Mucosa of descending colon (tissue), 3 donors: ENCODE measurements around the gene CDK2AP2. TPM values are rescaled to one million over a fixed set of nuclear protein-coding genes. Genes with fewer than 3 reads are reported as not detected.
A peak's percentile ranks its signal among the peaks of the same experiment; 100 is the strongest.

Source experiments
- ATAC-seq: fragments of 200-7000 bp; cut with Tn5 transposase; one replicate; pipeline ENCODE4 v1.9.1; 2020; ENCODE audit warnings: mild to moderate bottlenecking, moderate library complexity
- DNase-seq, 3 donors: peaks; one replicate each; pipeline ENCODE4 v3.0.0-alpha.2; 2020
- H3K36me3 ChIP-seq: fragments of 200-600 bp; one replicate; pipeline ENCODE4 v1.8.0; 2021; ENCODE audit warnings: low read depth, mild to moderate bottlenecking
- H3K4me1 ChIP-seq: fragments of 200-600 bp; one replicate; pipeline ENCODE4 v1.8.0; 2021; ENCODE audit warnings: low read depth, mild to moderate bottlenecking
- H3K4me3 ChIP-seq: fragments of 200-600 bp; one replicate; pipeline ENCODE4 v1.8.0; 2021; ENCODE audit warnings: mild to moderate bottlenecking
- H3K9me3 ChIP-seq: fragments of 200-600 bp; one replicate; pipeline ENCODE4 v1.8.0; 2021; ENCODE audit warnings: mild to moderate bottlenecking
- intact Hi-C, 2 donors: fragments of 100-400 bp; cut with DNase I in 1 of 2; cut with micrococcal nuclease in 1 of 2; formaldehyde crosslinking; loops; one replicate each; pipeline versions ENCODE4 v1.11.0 to v1.11.1; 2022; cut with DNase I, micrococcal nuclease
- total RNA-seq, 3 donors: library from RNA; stranded (reverse); fragmentation: NEBNext Ultra II Directional in 2 of 3; extraction: Animal tissue kit (Norgen Biotek cat#: 25700) in 2 of 3; gene quantifications; one replicate each; pipeline versions ENCODE4 v1.2.1 to v1.2.4, GENCODE V29; 2021 to 2023
- TF ChIP-seq, protein P1 (sequence below): fragments of 200-600 bp; IDR thresholded peaks from one replicate; pipeline ENCODE4 v1.8.0; 2022; ENCODE audit warnings: antibody characterized with exemption, mild to moderate bottlenecking
- donor health status: DM: no; HTN: no; CAD: no; lungs with moderate emphysema.
- donor health status: DM: no; HTN: no; CAD: no.
- donor health status: DM: no; HTN: yes; CAD: no.

CDK2AP2 gene
- total RNA-seq, 3 donors from 2014 or later, result 63.5 to 81.3 (median 79.3) TPM

DNA sequence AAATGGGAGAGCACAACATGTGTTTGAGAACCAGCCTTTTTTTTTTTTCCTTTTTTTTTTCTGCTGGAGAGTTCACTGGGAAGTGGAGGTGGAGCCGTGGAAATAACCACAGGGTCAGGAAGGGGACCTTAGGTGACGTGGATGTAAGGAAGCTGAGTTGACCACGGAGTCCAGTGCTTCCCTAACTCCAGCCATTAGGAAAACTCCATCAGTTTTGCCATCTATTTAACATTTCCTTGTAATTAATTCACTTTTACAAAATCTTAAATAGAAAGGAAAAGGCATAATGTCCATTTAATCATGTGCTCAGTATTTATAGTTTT, 2.0 kb upstream of the CDK2AP2 start:
- Histone ChIP-seq H3K36me3 (no peaks in the 10 kb centered on the region), H3K4me3 (no peak overlapping the region), H3K4me1 (peaks cover 22% of the 10 kb centered on the region), H3K9me3 (no peaks in the 10 kb centered on the region)
- ATAC-seq, result no peak
- TF ChIP-seq, protein P1, sequence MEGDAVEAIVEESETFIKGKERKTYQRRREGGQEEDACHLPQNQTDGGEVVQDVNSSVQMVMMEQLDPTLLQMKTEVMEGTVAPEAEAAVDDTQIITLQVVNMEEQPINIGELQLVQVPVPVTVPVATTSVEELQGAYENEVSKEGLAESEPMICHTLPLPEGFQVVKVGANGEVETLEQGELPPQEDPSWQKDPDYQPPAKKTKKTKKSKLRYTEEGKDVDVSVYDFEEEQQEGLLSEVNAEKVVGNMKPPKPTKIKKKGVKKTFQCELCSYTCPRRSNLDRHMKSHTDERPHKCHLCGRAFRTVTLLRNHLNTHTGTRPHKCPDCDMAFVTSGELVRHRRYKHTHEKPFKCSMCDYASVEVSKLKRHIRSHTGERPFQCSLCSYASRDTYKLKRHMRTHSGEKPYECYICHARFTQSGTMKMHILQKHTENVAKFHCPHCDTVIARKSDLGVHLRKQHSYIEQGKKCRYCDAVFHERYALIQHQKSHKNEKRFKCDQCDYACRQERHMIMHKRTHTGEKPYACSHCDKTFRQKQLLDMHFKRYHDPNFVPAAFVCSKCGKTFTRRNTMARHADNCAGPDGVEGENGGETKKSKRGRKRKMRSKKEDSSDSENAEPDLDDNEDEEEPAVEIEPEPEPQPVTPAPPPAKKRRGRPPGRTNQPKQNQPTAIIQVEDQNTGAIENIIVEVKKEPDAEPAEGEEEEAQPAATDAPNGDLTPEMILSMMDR, result no peak
- no peak for DNase-seq
- intact Hi-C loops, result no loop called here

DNA sequence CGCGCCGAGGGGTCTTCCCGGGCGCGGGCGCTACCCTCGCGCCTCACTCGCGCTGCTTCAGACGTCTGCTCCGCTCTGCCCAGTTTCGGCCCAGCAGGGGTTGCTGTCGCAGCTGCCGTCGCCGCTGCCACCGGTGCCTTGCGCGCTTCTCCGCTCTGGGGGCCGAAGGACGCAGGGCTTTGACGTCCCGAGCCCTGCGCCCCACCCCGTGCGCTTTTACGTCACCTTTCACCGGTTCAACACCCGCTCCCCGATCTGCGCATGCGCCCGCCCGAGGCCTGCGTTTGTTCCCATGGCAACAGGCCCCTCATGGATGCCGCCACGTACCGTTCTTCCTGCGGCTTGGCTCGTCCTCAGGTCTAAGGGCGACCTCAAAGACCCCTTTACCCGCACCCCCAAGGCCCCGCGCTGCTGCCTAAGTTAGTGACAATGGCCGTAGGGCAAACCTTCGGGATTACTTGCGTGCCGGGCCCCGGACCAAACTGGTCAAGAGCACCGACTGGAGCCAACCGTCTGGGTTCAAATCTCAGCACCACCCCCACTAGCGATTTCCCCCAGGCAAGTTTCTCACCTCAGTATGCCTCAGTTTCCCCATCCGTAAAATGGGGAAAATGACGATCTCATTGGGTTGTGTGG, 642 bp upstream of the CDK2AP2 start:
- ATAC-seq (peak; percentile 45), DNase-seq (peak; percentile 98 to 100 (median 99))
- Histone ChIP-seq H3K36me3 (no peaks in the 10 kb centered on the region), H3K4me3 (peak overlapping the region; percentile 50), H3K9me3 (no peaks in the 10 kb centered on the region), H3K4me1 (peaks cover 28% of the 10 kb centered on the region)
- TF ChIP-seq, protein P1, result no peak
- intact Hi-C loops, result no loop called here

DNA sequence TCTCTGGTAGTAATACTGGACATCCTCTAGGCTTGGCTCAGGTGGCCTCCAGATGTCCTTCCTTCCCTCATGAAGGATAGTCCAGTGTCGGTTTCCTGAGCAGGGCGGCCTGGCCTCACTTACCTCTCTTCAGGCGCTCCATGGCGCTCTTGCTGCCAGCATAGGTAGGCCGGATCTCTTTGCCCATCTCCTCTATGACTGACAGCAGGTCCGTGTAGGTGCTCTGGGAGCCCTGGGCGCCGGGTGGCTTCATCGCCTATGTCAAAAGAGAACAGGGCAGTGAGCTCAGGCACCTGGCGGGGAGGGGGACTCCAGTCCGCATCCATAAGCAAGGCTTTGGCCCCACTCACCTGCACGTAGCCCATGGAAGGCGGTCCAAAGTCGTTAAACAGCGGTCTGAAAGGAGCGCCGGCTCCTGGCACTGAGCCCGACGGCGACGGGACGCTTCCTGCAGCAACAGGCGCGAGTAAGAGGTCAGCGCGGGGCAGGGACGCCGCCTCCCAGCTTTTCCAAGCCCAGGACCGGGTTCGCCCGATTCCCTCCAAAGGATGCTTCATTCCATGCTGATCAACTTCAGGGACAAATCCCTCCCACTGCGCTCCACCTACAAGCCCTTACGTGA, 609 bp downstream of the CDK2AP2 start:
- Histone ChIP-seq H3K9me3 (no peaks in the 10 kb centered on the region), H3K4me3 (peak overlapping the region; percentile 50), H3K4me1 (peaks cover 31% of the 10 kb centered on the region), H3K36me3 (no peaks in the 10 kb centered on the region)
- intact Hi-C loops, result no loop called here
- ATAC-seq (peak; percentile 42), DNase-seq (no peak)
- TF ChIP-seq, protein P1, result no peak

DNA sequence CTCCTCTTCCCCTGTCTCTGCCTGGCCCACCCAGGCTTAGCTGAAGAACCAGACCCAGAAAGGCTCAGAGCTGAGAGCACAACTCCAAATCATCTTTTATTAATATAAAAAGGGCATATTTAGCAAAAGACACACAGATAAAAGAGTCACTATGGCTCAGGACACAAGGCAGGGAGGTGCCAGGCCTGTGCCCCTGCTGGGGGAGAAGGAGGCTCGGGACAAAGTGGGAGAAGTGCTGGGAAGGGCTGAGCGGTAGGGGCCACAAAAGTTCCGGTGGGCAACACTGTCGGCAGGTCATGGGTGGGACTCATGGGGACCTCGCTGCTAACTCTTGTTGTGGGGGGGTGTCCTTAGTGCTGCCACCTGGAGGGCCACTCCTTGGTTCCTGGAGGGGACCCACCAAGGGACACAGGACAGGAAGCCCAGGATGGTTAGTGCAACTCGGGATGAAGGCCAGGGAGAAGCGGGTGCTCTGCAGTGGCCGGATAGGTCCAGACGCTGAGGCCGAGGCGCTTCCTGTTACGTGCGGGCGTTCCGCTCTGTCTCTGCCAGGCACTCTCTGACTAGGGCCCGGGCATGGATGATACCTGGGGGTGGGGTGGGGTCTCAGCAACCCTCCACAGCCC, 1.4 kb downstream of the CDK2AP2 start:
- peaks cover 31% of the 10 kb centered on the region for H3K4me1 ChIP-seq
- intact Hi-C loops, result no loop called here

DNA sequence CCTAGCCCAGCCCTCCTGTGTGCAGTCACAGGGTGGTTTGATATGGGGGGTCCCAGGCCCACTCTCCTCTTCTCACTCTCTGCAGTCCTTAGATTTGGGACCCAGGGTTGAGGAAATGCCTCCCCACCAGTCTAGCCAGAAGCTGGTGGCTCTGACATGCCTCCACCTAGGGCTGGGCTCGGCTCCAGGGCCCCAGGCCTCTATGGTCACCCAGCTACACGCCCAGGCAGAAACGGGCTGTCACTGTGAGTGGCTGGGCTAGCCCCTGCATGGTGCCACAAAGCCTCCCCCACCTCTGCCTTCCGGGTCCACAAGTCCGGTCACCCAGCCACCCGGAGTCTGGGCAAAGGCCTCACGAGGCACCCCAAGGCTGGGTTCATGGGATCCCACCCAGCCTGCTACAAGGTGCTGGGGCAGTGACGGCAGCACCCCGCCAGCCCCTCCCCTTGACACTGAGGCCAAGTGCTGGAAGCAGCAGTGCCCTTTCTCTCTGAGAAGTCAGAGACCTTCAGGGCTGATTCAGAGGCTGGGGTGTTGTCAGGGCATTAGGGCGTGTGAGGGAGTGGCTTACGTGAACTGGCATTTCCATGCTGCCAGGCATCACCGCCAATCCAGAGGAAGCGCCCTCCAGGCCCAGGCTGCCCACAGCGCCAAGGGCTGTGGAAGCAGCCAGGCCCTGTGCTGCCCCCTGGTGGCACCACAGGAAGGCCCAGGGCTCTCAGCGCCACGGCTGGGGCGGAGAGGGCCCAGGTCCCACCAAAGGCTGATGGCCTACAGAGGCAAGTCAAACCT, 2.2 kb downstream of the CDK2AP2 start:
- ATAC-seq (peak; percentile 65), DNase-seq (peak; percentile 94 to 96 (median 95))
- intact Hi-C loops, result no loop called here
- Histone ChIP-seq H3K4me1 (peaks cover 31% of the 10 kb centered on the region), H3K4me3 (no peak overlapping the region), H3K9me3 (no peaks in the 10 kb centered on the region), H3K36me3 (no peaks in the 10 kb centered on the region)
- TF ChIP-seq, protein P1, result peak; percentile 95

More for the DNA sequence above, 1.4 kb downstream of the CDK2AP2 start:
- Histone ChIP-seq H3K9me3 (no peaks in the 10 kb centered on the region), H3K4me3 (no peak overlapping the region), H3K36me3 (no peaks in the 10 kb centered on the region)
- TF ChIP-seq, protein P1, result no peak
- peak; percentile 53 to 74 (median 54) for DNase-seq
- no peak for ATAC-seq
